ENCODE results near the gene ZEB1. TPM values are rescaled to one million over a fixed set of nuclear protein-coding genes. Genes with fewer than 3 reads are reported as not detected.
A peak's percentile ranks its signal among the peaks of the same experiment; 100 is the strongest.

ZEB1 gene
- total and polyA plus RNA-seq, 10 of the 15 experiments (the other 5 are each of a cell fraction or from before 2014, with no cell fraction given) = 10.4 to 35.6 (median 24.5) TPM

- intact Hi-C loops (cut with micrococcal nuclease; ENCODE audit: unreplicated experiment) = loop anchor here (2.0 to 10.0 kb wide), 6 partner anchors 66 to 581 kb away; no protein-coding TSS in a partner anchor
- DNase-seq (ENCODE audit: low read depth, low spot score) = peak; percentile 79
- Histone ChIP-seq H3K9me3 (replicated peaks; ENCODE audit: control insufficient read depth, insufficient read depth, low read length) (no peaks in the 10 kb centered on the region), H3K4me2 (ENCODE audit: control insufficient read depth, insufficient read depth) (peak overlapping the region; percentile 97), H3K79me2 (ENCODE audit: control insufficient read depth, insufficient read depth, low read length) (peaks cover 65% of the 10 kb centered on the region), H3K4me1 (ENCODE audit: control insufficient read depth, insufficient read depth, low read length) (peaks cover 7% of the 10 kb centered on the region), H2AFZ (ENCODE audit: control insufficient read depth, low read depth, low read length) (peak overlapping the region; percentile 76), H3K4me3 (peak overlapping the region; percentile 80), H4K20me1 (ENCODE audit: control insufficient read depth, insufficient read depth) (no peaks in the 10 kb centered on the region), H3K36me3 (ENCODE audit: control insufficient read depth in 2 of 2, insufficient read depth in 2 of 2, low read length in 1 of 2) (no peaks in the 10 kb centered on the region), H3K27me3 (replicated peaks in 1 of 2; ENCODE audit: control insufficient read depth in 2 of 2, insufficient read depth in 2 of 2, low read length in 1 of 2) (no peaks in the 10 kb centered on the region), H3K27ac (ENCODE audit: control insufficient read depth, insufficient read depth) (peak overlapping the region; percentile 100), H3K9ac (ENCODE audit: control insufficient read depth, insufficient read depth, low read length) (peak overlapping the region; percentile 100)
- ATAC-seq = peak; percentile 80
- in situ Hi-C loops (cut with MboI) = no loop called here
- SMC1A ChIA-PET (ENCODE audit: uncharacterized antibody, unreplicated experiment) = interaction anchor here (0.6 to 2.0 kb wide), 10 partner anchors 22 to 677 kb away, joined by 3 to 9 read pairs (median 4); partner anchors contain the start of gene ZNF438
- FAIRE-seq = peak; percentile 88
- 1% methylated on average over 32 of the region's 32 CpGs for WGBS (ENCODE audit: insufficient coverage, insufficient replicate concordance, low lambda C conversion rate, missing lambda C conversion rate)
- CTCF ChIA-PET = interaction anchor here (1.2 to 1.7 kb wide), 3 partner anchors 66 to 287 kb away, joined by 3 to 5 read pairs (median 4); partner anchors contain the start of gene ZNF438
- RAD21 ChIA-PET (ENCODE audit: unreplicated experiment) = interaction anchor here (0.7 to 2.4 kb wide), 11 partner anchors 9 to 319 kb away, joined by 3 to 10 read pairs (median 3); partner anchors contain the start of gene ZNF438
- BruUV-seq (replicated peaks) = TSS peak; percentile 86
- POLR2A ChIA-PET = interaction anchor here (1.8 kb wide), 1 partner anchor 287 kb away, joined by 6 read pairs; the partner anchor contains the start of gene ZNF438
- TF ChIP-seq RB1 (IDR thresholded peaks at IDR 0.05; ENCODE audit: borderline replicate concordance) = peak; percentile 52; the same call in 1 of the 2 replicates
- TF ChIP-seq SREBF1 (IDR thresholded peaks at IDR 0.05; ENCODE audit: low read length) = no peak
- no peak for TF ChIP-seq CBX3 (IDR thresholded peaks at IDR 0.05; ENCODE audit: borderline replicate concordance, low read depth)
- TF ChIP-seq JUNB (IDR thresholded peaks at IDR 0.05) = peak; percentile 87
- no peak; a peak in 1 of 4 replicates for TF ChIP-seq BHLHE40 (IDR thresholded peaks at IDR 0.05; ENCODE audit: borderline replicate concordance in 1 of 2, low read depth in 2 of 2, low read length in 1 of 2)
- TF ChIP-seq ZNF687 (IDR thresholded peaks at IDR 0.05) = 0 out of 2 replicates have a peak, but pooled peaks have one; percentile 8
- no peak for TF ChIP-seq RBBP5 (conservative IDR thresholded peaks at IDR 0.05)
- no peak for TF ChIP-seq MYC (IDR thresholded peaks at IDR 0.05; ENCODE audit: insufficient read depth, insufficient read length, insufficient replicate concordance, low read length, severe bottlenecking)
- TF ChIP-seq POLR2AphosphoS5 (IDR thresholded peaks at IDR 0.05; ENCODE audit: low read length) = peak; percentile 97
- TF ChIP-seq MTA3 (IDR thresholded peaks at IDR 0.05; ENCODE audit: borderline replicate concordance, low read length) = no peak
- TF ChIP-seq RELB (IDR thresholded peaks at IDR 0.05; ENCODE audit: low read depth) = peak; percentile 96
- no peak for TF ChIP-seq ZBTB40 (IDR thresholded peaks at IDR 0.05; ENCODE audit: borderline replicate concordance)
- TF ChIP-seq POU2F2 (IDR thresholded peaks at IDR 0.05; ENCODE audit: borderline replicate concordance, low read depth, low read length) = peak; percentile 56
Measured at GRCh38 chr10:31318382-31318853, 598 bp upstream of the ZEB1 start.
